GM19324 (cell line): Measurements from ENCODE around the gene APC2.
"Not testable (repeated sequence)": the region's sequence is repeated elsewhere in the genome, so short reads cannot be mapped to it uniquely, and the experiment has no call there.

Experiments
- ATAC-seq: cut with Tn5 transposase; IDR thresholded peaks from one replicate; pipeline ENCODE4 v1.9.1; 2021; ENCODE audit warnings: mild to moderate bottlenecking, moderate library complexity; ENCODE audit not compliant: unreplicated experiment, low FRiP score

APC2 gene

GRCh38 chr19:1412323-1412923 is 37.5 kb upstream of the APC2 start:
- ATAC-seq: no peak

GRCh38 chr19:1412995-1413800 is 36.7 kb upstream of the APC2 start:
- no peak for ATAC-seq

DNA sequence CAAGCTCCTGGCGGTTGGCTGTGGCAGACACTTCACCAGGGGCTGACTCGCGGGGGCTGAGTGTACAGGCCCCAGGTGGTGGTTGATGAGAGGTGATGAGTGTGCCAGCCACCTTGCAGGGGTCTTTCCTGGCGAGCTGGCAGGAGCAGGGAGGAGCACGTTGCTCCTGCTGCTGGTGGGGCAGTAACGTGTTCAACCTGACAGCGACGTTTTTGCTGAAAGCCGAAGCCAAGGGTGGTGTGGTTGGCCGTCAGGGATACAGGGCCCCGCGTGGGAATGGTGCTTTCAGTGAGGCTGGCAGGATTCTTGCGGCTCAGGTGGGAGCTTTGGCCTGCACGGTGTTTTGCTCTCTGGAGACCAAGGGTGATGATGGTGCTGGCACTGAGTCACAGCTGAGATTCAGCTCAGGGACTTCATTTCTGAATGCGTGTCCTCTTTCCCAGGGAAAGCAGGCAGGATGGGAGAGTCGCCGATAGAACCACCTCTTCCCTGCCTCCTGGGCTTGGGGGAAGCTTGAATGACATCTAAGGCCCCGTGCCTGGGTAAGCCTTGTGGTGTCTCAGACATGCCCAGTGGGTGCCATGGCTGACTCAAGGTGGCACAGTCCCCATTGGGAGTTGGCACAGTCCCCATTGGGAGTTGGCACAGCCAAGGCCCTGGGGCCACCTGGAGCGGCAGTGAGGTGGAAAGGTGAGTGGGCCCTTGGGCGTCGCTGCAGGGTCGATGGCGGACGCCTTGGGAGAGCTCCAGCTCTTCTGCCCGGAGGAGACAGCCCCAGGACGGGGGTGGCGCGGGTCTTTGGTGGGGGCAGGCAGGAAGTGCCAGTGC is 33.7 kb upstream of the APC2 start:
- no peak for ATAC-seq

DNA sequence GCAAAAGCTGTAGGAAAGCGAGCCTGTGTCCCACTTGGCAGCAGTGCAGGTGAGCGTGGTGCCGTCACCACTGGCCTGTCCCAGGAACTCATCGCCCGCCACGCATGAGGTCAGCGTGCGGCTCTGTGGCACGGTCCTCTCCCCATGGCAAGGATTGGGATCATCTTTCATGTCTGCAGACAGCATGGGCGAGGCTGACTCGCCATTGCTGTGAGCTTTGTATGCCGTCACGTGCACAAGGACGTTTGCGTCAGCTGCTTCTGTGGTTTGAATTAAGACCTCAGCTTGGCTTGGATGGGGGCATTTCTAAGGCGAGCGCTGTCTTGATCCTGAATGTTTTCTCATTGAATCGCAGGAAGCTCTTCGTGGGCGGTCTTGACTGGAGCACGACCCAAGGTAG is 32.8 kb upstream of the APC2 start:
- no peak for ATAC-seq

DNA sequence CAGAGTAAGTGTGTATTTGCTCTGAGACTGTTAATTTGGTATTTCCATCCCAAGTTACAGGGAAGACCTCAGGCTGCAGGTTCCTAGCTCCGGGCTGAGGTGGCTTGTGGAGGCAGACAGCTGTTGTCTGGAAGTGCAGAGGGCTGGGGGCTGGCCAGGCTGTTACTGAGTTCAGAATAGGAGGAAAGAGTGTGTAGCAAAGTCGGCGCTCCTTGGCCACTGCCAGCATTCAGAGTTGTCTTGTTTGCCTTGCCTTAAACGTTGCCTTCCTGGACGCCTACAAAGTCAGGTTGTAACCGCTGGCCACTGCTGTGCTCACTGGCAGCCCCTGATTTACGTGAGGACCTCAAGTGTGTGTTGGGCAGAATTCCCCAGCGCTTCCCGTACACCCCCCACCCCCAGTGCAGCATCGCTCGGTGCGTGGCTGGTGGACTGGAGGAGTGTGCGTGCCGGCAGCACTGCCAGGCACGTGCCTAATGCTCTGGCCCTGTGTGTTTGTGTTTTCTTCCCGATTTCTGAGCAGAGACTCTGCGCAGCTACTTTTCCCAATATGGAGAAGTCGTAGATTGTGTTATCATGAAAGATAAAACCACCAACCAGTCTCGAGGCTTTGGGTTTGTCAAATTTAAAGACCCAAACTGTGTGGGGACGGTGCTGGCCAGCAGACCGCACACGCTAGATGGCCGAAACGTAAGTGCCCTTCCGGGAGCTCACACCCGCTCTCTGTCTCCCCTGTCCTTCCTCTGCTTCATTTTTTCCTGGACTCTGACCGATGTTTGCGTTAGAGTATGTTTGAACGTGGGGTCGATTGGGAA is 32.0 kb upstream of the APC2 start:
- ATAC-seq: no peak

DNA sequence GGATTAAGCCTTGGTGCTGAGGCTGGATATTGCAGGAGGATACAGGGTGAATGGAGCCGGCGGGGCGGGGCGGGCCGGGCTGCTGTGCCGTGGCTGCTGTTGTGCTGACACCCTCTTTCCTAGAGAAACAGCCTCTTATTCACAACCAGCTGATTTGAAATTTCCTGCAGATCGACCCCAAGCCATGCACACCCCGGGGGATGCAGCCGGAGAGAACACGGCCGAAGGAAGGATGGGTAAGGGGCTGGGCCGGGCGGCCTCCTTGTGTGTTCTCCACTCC is 31.5 kb upstream of the APC2 start:
- ATAC-seq: no peak

- ATAC-seq: no peak
Measured at GRCh38 chr19:1418951-1419738, 30.8 kb upstream of the APC2 start.

DNA sequence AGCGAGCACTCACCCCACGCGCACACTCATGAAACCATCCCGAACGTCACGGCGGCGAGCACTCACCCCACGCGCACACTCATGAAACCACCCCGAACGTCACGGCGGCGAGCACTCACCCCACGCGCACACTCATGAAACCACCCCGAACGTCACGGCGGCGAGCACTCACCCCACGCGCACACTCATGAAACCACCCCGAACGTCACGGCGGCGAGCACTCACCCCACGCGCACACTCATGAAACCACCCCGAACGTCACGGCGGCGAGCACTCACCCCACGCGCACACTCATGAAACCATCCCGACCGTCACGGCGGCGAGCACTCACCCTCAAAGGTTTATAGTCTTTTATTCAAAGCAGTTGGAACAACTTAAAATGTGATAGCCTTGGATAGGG is 29.8 kb upstream of the APC2 start:
- ATAC-seq: not testable (repeated sequence)

DNA sequence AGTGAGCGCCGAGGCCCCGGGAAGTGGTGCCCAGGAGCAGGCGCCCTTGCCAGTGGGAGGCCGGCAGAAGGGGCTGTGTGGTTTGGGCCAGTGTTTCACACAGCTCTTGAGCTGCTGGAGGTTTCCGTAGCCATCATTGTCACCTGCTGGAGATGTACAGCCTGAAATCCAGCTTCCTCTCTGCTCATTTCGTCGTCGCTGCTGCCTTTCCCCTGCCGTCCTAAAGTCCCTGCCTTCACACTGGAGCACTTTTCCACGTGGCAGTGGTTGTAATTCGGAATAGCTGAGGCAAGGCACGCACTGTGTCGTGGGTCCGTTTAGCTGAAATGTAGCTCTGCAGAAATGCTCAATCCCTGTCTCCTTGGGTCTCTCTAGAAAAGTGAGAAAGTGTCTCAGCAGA is 29.3 kb upstream of the APC2 start:
- ATAC-seq: no peak

GRCh38 chr19:1421218-1421957 is 28.5 kb upstream of the APC2 start:
- ATAC-seq: no peak

DNA sequence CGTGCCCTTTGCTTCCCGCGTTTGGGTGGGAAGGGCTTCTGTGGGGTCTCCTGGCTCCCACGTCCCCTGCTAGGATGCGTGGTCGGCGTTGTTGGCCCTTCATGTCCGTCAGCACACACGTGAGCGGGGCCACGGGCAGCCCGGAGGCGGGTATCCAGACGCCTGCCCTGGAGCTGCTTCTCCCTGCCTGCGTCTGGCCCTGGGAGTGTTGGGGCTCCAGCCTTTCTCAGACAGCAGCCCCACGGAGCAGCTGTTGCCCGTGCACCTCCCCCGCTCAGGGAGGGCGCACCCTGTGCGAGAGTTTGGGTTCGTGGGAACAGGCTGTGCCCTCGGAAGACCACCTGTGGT is 28.0 kb upstream of the APC2 start:
- ATAC-seq: no peak

- no peak for ATAC-seq
Measured at GRCh38 chr19:1422360-1422759, 27.6 kb upstream of the APC2 start.

GRCh38 chr19:1422943-1423342 is 27.0 kb upstream of the APC2 start:
- ATAC-seq: no peak

GRCh38 chr19:1423436-1424191 is 26.3 kb upstream of the APC2 start:
- no peak for ATAC-seq

DNA sequence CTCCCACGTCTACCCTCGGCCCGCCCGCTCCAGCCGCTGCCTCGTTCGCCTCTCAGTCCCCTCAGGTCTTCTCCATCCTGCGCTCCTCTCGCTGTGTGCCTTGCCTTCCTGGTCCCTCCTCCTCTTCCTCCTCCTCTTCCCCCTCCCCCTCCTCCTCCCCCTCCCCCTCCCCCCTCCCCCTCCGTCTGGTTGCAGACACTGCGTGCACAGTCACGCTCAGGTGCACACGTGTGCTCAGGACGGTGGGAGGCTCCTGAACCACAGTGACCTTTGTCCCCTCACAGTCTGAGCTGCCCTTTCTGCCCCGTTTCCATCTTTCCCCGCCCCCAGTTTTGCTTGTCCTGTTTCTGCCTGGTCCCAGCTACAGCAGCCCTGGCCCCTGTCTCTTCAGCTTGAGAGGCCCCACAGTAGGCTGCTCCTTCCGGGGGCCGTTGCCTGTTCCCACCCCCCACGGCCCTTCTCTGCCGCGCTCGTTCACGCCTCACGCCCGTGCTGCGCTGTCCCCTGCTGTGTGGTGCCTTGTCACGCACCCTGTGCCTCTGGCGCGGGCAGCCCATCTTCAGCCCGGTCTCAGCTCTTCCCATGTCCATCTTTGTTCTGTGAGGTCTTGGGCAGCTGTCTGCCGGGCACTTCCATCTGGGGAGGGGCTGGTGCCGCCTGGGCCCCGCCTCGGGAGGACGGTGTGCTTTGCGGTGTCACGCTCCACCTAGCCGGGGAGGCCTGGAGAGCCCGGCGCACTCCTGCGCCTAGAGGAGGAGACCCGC is 25.5 kb upstream of the APC2 start:
- ATAC-seq: no peak

DNA sequence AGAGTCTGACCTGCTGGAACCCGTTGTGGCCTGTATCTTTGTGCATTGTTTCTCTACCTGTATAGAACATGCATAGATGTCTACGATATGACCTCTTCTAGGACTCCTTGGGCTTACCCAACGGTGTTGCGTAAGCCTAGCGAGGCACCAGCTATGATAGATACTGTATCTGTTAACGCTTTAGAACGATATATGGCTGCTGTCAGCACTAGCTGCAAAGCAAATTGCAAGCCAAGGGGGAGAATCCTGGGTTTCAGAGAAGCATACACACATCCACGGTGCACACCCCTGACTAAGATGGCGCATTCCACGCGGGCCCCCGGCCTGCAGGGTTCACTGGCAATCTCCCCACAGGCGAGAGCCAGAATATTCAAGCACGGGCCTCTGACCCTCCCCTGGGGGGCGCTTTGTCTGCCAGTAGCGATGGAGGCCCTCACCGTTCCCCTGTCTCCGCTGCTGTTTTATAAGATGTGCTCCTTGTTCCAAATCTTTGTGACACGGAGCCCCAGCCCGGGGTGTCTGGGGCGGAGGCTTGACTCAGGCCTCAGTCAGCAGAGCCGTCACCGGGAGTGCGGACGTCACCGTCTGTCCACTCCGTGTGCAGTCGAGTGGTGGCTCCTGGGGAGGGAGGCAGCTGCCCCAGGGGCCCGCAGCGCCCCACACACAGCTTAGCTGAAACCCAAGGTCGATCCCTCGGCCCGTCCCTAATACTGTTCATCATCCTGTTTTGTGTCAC is 24.7 kb upstream of the APC2 start:
- ATAC-seq: no peak

DNA sequence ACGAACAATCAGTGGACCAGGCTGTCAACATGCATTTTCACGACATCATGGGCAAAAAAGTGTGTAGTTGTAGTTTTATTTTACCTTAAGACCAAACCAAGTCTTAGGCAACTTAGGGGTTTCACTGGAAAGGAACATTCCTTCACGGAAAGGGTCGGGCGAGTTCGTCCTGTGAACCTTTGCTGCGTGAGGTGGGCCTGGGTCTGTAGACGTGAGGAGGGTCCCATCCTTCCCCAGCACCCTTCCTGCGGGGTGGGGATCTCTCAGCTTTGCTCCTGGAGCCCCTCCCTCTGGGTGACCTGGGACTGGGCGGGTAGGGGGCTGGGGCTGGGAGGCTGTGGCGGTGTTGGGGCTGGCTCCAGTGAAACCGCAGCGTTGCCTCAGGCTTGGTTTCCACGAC is 24.0 kb upstream of the APC2 start:
- no peak for ATAC-seq
